ENCODE data around the gene LAMA5. TPM values are rescaled to one million over a fixed set of nuclear protein-coding genes. Genes with fewer than 3 reads are reported as not detected.

The LAMA5 gene
- polyA plus RNA-seq, 3 donors = 0.05 TPM; not detected in 2

DNA sequence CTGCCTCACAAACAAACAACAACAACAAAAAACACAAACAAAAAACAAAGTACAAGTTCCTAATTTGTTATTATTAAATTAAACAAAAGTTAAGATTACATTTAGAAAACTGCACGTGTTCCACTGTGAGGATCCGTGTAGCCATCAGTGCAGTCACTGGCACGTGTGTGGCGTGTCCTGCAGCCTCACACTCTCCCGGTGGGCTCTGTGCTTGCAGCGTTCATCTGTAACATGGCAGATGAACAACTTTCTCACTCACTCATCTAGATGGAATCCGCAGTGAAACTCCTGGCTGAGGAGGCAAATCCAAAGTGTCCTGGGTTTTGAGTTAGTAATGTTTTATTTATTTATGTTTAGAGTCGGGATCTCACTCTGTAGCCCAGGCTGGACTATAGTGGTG lies 77.2 kb downstream of the LAMA5 start:
- no peak overlapping the region for H2AFZ ChIP-seq (ENCODE audit: insufficient read depth, low read depth, low read length, poor library complexity, severe bottlenecking)
- Mint-ChIP-seq H3K27me3 (ENCODE audit: low read depth in 3 of 3) (no peaks in the 10 kb centered on the region), H3K27ac (no peak overlapping the region), H3K9me3 (peaks cover 0 to 3% (median 0%) of the 10 kb centered on the region in 7 donors), H3K4me3 (no peak overlapping the region), H3K4me1 (no peaks in the 10 kb centered on the region), H3K36me3 (peaks cover 64 to 84% of the 10 kb centered on the region in 2 donors)
- no peak overlapping the region for H3K4me2 ChIP-seq (replicated peaks; ENCODE audit: extremely low read depth, low read length, poor library complexity, severe bottlenecking)
- intact Hi-C loops (cut with micrococcal nuclease) = no loop called here
- H3K4me1 ChIP-seq (ENCODE audit: control insufficient read depth in 1 of 2, insufficient read depth in 2 of 2, low read length in 2 of 2) = no peaks in the 10 kb centered on the region
- no peaks in the 10 kb centered on the region for H3K79me2 ChIP-seq (ENCODE audit: insufficient read depth, low read length)
- WGBS (ENCODE audit: insufficient coverage) = 100% methylated on average over 2 of the region's 8 CpGs
- H3K27me3 ChIP-seq (ENCODE audit: control insufficient read depth in 2 of 2, insufficient read depth in 2 of 2, low read length in 2 of 2) = no peaks in the 10 kb centered on the region
- H3K36me3 ChIP-seq (replicated peaks in 1 of 2; ENCODE audit: control insufficient read depth in 1 of 2, insufficient read depth in 2 of 2, low read length in 2 of 2) = peaks cover 68 to 93% of the 10 kb centered on the region in 2 donors
- no peak overlapping the region for H3K4me3 ChIP-seq (replicated peaks in 1 of 3; ENCODE audit: low read depth in 2 of 3, low read length in 3 of 3)
- H3K9ac ChIP-seq (ENCODE audit: insufficient read depth, low read length, poor library complexity, severe bottlenecking) = no peak overlapping the region
- TF ChIP-seq, protein P1, sequence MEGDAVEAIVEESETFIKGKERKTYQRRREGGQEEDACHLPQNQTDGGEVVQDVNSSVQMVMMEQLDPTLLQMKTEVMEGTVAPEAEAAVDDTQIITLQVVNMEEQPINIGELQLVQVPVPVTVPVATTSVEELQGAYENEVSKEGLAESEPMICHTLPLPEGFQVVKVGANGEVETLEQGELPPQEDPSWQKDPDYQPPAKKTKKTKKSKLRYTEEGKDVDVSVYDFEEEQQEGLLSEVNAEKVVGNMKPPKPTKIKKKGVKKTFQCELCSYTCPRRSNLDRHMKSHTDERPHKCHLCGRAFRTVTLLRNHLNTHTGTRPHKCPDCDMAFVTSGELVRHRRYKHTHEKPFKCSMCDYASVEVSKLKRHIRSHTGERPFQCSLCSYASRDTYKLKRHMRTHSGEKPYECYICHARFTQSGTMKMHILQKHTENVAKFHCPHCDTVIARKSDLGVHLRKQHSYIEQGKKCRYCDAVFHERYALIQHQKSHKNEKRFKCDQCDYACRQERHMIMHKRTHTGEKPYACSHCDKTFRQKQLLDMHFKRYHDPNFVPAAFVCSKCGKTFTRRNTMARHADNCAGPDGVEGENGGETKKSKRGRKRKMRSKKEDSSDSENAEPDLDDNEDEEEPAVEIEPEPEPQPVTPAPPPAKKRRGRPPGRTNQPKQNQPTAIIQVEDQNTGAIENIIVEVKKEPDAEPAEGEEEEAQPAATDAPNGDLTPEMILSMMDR (IDR thresholded peaks at IDR 0.05) = no peak
- H3K27ac ChIP-seq (ENCODE audit: low read depth in 1 of 2, low read length in 2 of 2) = no peak overlapping the region
- no peak for DNase-seq
- no peaks in the 10 kb centered on the region for H4K20me1 ChIP-seq (ENCODE audit: insufficient read depth, low read length)
- H3K9me3 ChIP-seq (replicated peaks in 1 of 2; ENCODE audit: control insufficient read depth in 1 of 2, insufficient read depth in 1 of 2, low read length in 2 of 2) = no peaks in the 10 kb centered on the region

DNA sequence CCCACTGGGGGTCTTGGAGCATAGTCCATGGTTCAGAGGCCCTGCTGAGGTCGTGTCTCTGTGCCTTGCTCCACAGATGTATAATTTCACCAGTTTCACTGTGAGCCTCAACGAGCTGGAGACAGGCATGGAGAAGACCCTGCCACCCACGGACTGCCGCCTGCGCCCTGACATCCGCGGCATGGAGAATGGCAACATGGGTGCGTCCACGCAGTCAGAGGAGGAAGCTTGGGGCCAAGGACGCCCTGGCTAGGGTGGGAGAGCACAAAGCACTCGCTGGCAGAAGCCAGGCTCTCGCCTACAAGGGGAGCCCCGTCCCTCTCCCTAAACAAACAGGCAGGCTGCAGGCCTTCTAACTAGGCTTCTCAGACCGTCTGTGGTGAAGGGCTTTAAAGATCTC lies 78.0 kb downstream of the LAMA5 start:
- Mint-ChIP-seq H3K27me3 (ENCODE audit: low read depth in 3 of 3) (no peaks in the 10 kb centered on the region), H3K4me1 (no peaks in the 10 kb centered on the region), H3K4me3 (no peak overlapping the region), H3K36me3 (peaks cover 63 to 84% of the 10 kb centered on the region in 2 donors), H3K9me3 (peaks cover 0 to 3% (median 0%) of the 10 kb centered on the region in 7 donors), H3K27ac (peak overlapping the region in 1 of 7 donors; percentile 33)
- no peak overlapping the region for H2AFZ ChIP-seq (ENCODE audit: insufficient read depth, low read depth, low read length, poor library complexity, severe bottlenecking)
- no peaks in the 10 kb centered on the region for H3K9me3 ChIP-seq (replicated peaks in 1 of 2; ENCODE audit: control insufficient read depth in 1 of 2, insufficient read depth in 1 of 2, low read length in 2 of 2)
- H3K36me3 ChIP-seq (replicated peaks in 1 of 2; ENCODE audit: control insufficient read depth in 1 of 2, insufficient read depth in 2 of 2, low read length in 2 of 2) = peaks cover 70 to 93% of the 10 kb centered on the region in 2 donors
- 93% methylated on average over 9 of the region's 14 CpGs for WGBS (ENCODE audit: insufficient coverage)
- no peak overlapping the region for H3K27ac ChIP-seq (ENCODE audit: low read depth in 1 of 2, low read length in 2 of 2)
- no peak overlapping the region for H3K4me2 ChIP-seq (replicated peaks; ENCODE audit: extremely low read depth, low read length, poor library complexity, severe bottlenecking)
- DNase-seq = no peak
- intact Hi-C loops (cut with micrococcal nuclease) = no loop called here
- H3K27me3 ChIP-seq (ENCODE audit: control insufficient read depth in 2 of 2, insufficient read depth in 2 of 2, low read length in 2 of 2) = no peaks in the 10 kb centered on the region
- H4K20me1 ChIP-seq (ENCODE audit: insufficient read depth, low read length) = no peaks in the 10 kb centered on the region
- no peak overlapping the region for H3K9ac ChIP-seq (ENCODE audit: insufficient read depth, low read length, poor library complexity, severe bottlenecking)
- H3K4me3 ChIP-seq (replicated peaks in 1 of 3; ENCODE audit: low read depth in 2 of 3, low read length in 3 of 3) = no peak overlapping the region
- H3K4me1 ChIP-seq (ENCODE audit: control insufficient read depth in 1 of 2, insufficient read depth in 2 of 2, low read length in 2 of 2) = no peaks in the 10 kb centered on the region
- TF ChIP-seq, protein P1 (IDR thresholded peaks at IDR 0.05) = no peak
- H3K79me2 ChIP-seq (ENCODE audit: insufficient read depth, low read length) = no peaks in the 10 kb centered on the region
